Fibroblast of villous mesenchyme (primary cell): ENCODE data around the gene MECP2. TPM values are rescaled to one million over a fixed set of nuclear protein-coding genes. Genes with fewer than 3 reads are reported as not detected.

Experiments used
- DNase-seq: peaks from one replicate; pipeline ENCODE4 v3.0.0-alpha.2; 2010; ENCODE audit warnings: low read depth
- H3K4me3 ChIP-seq: 2 replicates; pipeline ENCODE4 v1.5.1; 2011; ENCODE audit warnings: low read depth, mild to moderate bottlenecking, low read length
- total RNA-seq: library from RNA; depleted of rRNA; stranded (reverse); fragments of >200 nt; gene quantifications from 2 replicates; pipeline ENCODE4 v1.2.3, GENCODE V29; 2012
- TF ChIP-seq, protein P1 (sequence below): IDR thresholded peaks from 2 replicates; pipeline ENCODE4 v1.5.1; 2012; ENCODE audit warnings: low read depth, mild to moderate bottlenecking, low read length; ENCODE audit not compliant: insufficient read depth

Gene MECP2
- total RNA-seq, 1 donor: 28.5 TPM

DNA sequence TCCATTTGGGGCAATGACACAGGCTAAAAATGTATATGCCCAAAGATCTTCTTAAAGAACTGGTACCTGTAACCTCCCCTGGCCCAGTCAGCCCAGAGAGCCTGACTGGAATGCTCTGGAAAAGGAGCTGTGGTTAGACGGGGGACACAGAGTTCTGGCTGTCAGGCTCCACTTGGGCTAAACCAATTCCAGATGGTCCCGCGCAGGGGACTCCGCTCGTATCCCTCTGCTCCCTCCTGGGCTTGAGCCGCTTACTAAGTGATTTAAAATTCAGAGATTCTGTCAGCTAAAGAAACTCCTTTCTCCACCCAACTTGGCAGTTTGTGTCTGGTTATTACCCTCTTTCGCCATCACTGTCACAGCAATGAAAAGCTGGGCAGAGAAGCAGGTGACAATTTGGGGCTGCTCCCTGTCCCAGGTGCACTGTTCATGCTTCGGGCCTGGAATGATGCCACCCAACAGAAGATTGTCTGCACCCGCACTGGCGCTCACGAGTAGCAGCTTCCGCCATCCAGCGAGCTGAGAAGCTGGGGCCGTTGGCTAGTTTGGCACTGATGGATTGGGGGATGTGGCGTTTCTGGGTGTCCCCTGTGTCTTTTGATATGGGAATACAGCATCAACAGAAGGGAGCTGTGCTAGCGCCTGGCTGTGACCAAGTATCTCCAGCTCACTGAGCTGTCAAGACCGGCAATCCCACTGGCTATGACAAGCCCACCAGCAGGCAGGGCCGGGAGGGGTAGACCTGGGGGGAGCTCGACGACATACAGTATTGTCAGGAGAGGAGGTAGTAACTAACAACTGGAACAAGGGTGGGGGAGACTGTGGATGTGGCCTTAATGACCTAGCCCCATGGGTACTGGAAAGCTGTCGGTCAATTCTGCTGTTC is 71.1 kb downstream of the MECP2 start:
- DNase-seq: no peak
- TF ChIP-seq, protein P1, sequence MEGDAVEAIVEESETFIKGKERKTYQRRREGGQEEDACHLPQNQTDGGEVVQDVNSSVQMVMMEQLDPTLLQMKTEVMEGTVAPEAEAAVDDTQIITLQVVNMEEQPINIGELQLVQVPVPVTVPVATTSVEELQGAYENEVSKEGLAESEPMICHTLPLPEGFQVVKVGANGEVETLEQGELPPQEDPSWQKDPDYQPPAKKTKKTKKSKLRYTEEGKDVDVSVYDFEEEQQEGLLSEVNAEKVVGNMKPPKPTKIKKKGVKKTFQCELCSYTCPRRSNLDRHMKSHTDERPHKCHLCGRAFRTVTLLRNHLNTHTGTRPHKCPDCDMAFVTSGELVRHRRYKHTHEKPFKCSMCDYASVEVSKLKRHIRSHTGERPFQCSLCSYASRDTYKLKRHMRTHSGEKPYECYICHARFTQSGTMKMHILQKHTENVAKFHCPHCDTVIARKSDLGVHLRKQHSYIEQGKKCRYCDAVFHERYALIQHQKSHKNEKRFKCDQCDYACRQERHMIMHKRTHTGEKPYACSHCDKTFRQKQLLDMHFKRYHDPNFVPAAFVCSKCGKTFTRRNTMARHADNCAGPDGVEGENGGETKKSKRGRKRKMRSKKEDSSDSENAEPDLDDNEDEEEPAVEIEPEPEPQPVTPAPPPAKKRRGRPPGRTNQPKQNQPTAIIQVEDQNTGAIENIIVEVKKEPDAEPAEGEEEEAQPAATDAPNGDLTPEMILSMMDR: no peak
- no peak overlapping the region for H3K4me3 ChIP-seq

DNA sequence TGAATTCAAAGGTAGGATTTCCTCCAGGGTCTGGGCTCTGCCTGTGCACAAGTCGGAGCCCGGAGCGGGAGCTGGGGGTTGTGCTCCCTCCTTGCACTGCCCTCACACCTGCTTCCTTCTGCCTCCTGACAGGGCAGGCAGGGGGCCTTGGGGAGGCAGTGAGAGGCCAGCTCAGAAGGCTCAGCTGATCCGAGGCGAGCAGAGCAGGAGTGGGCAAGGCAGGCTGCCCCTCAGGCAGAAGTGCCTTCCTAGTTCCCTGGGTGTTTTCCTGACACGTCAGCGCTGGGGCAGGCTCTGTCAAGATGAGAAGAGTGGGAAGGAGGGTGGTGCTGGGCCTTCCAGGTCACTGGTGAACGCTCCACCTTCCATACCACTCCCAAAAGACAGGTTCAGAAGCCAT is 72.3 kb downstream of the MECP2 start:
- no peak for DNase-seq
- TF ChIP-seq, protein P1: no peak
- H3K4me3 ChIP-seq: no peak overlapping the region

DNA sequence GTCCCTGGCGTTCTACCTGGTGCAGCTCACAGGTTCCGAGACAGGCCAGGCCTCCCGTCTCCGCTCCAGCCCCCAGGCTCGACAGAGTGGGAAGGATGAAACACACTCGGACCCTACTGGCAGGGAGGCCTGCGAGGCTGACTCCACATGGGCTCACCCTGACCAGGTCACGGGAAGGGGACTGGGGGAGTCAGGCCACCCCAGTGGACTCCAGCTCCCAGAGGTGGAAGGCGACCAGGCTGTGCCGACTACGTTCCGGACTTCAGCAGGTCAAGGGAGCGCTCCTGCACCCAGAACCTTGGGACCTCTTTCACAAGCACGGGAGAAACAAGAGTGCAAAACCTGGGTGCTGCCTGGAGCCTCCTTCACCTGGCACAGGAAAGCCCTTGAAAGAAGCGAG is 73.2 kb downstream of the MECP2 start:
- TF ChIP-seq, protein P1: no peak
- no peak for DNase-seq
- no peak overlapping the region for H3K4me3 ChIP-seq

DNA sequence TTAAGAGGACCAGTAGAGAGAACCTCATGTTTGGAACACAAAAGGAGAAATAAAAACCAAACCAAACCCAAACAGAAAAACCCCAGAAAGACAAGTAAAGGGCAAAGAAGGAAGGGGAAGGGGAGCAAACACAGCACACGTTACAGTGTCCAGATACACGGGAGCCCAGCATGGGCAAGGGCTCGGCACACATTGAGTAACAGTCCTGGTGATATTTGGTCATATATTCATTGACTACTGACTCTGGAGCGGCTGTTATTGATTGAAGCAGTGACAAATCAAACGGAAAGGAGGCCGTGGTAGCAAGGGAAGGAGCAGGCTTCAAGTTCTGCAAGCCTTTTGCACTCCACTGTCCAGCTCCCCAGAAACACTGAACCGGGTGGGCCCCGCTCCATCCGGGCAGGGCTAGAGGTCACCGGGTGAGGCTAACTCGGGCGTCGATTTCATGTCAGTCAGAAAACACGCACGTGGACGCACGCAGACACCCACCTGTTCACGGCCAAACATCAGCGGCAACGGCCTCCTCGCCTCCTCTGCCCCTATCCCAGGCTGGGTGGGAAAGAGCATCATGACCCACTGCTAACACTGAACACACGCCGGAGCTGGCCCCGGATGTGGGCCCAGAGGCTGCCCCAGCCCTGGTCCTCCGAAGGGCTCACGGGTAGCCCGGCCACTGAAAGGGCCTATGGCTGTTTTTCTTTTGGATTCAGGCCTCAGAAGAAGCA is 74.1 kb downstream of the MECP2 start:
- DNase-seq: no peak
- TF ChIP-seq, protein P1: no peak
- H3K4me3 ChIP-seq: no peak overlapping the region

DNA sequence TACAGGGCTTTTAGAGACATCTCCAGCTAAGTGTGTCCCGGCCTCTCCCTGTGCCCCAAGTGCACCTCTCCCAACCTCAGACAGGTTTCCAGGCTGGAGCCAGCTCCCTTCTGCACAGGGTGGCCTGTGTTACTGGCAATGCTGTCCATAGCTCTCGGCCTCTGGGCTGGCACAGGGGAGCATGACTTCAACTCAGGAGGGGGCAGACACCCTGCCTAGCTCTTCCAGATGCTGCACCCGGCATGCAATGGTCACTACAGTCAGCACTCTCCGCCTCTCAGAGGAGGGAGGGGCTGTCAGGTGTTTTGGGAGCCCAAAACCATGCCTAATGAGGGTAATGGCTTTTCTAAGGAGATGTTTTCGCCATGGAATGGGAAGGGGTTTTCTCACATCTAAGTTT is 75.4 kb downstream of the MECP2 start:
- no peak for DNase-seq
- TF ChIP-seq, protein P1: no peak
- no peak overlapping the region for H3K4me3 ChIP-seq

DNA sequence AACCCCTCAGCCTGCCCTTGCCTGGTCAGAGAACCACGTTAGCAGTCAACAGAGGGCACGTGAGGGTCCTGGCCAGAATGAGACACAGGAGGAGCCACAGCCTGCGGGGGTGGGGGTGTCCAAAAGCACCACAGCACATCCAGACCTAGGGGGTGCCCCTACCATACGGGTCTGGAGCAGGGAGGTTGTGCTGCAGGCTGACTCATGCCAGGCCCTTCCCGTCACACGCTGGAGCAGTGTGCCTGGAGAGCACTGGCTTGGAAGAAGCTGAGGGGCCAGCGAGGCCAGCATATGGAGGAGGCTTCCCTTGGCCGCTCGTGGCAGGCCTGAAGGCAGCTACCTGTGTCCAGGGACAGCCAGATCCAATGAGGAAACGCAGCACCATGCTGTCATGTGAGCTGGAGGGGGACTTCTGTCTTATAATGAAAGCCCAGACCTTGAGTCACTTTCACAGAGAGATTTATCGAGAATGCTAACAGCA is 76.3 kb downstream of the MECP2 start:
- TF ChIP-seq, protein P1: no peak
- H3K4me3 ChIP-seq: no peak overlapping the region
- peak; percentile 71 for DNase-seq
